Measurements from ENCODE around the gene AUH.

Gene AUH

DNA sequence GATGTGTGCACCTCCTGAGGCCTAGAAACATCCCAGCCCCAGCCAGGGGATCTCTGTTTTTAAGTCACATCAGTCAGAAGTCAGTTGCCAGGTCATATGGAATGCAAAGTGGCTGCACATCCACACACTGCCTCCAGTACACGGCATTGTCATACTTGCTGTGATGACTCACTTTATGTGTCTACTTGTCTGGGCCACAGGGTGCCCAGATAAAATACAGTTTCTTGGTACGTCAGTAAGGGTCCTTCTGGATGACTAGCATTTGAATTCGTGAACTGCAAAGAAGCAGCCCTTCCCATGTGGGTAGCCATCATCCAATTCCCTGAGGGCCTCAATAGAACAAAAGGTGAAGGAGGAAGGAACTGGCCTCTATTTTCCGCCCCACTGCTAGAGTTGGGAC is 27.7 kb downstream of the AUH start:
- no peak for DNase-seq

- no peak for DNase-seq
These were observed 28.2 kb downstream of the AUH start for GRCh38 chr9:91333551-91333950.

GRCh38 chr9:91332546-91333231 is 29.0 kb downstream of the AUH start:
- no peak for DNase-seq

GRCh38 chr9:91331849-91332248 is 29.9 kb downstream of the AUH start:
- DNase-seq, result no peak

DNA sequence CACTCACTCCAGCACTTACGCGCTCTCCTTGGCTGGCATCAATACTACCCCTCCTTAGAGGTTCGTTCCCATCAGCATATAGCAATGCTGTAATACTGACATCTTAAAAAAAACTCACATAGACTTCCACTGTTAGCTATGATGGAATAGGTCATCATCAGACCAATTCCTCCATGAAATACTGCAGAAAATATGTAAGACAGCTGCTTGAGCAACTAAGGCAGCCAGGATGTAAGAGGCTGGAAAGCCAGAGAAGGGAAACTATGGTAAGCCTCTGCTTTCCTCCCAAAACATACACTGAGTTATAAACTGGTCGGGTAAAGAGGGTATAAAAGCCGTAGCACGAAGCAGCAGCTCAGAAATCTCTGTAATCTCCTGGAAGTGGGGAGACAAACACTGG is 33.5 kb downstream of the AUH start:
- no peak for DNase-seq

- DNase-seq, result no peak
These were observed 40.0 kb downstream of the AUH start for GRCh38 chr9:91321691-91322090.

- no peak for DNase-seq
These were observed 41.4 kb downstream of the AUH start for GRCh38 chr9:91320299-91320698.

GRCh38 chr9:91316093-91316492 is 45.6 kb downstream of the AUH start:
- no peak for DNase-seq

GRCh38 chr9:91315191-91315590 is 46.5 kb downstream of the AUH start:
- no peak for DNase-seq

GRCh38 chr9:91312717-91313325 is 48.9 kb downstream of the AUH start:
- no peak for DNase-seq

DNA sequence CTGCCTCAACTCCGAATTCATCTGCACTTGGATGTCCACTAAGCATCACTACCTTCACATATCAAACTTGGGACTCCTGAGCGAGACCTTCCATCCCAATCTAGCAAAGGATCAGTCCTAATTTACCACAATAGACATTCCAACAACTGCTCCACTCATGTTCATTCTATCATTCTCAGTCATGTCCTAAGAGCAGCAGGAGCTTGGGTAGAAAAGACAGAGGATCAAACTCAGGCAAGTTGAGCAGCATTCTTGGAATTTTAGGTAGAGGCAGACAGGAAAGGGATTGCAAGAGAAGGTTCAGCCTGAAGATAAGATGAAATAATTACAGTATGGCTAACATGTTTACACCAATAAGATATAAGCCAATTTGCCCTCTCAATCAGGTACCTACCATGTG is 51.7 kb downstream of the AUH start:
- DNase-seq, result no peak

GRCh38 chr9:91308191-91308590 is 53.5 kb downstream of the AUH start:
- DNase-seq, result no peak

GRCh38 chr9:91307279-91307678 is 54.4 kb downstream of the AUH start:
- no peak for DNase-seq

- no peak for DNase-seq
These were observed 55.5 kb downstream of the AUH start for GRCh38 chr9:91306296-91306630.

- no peak for DNase-seq
These were observed 56.0 kb downstream of the AUH start for GRCh38 chr9:91305596-91306295.

DNA sequence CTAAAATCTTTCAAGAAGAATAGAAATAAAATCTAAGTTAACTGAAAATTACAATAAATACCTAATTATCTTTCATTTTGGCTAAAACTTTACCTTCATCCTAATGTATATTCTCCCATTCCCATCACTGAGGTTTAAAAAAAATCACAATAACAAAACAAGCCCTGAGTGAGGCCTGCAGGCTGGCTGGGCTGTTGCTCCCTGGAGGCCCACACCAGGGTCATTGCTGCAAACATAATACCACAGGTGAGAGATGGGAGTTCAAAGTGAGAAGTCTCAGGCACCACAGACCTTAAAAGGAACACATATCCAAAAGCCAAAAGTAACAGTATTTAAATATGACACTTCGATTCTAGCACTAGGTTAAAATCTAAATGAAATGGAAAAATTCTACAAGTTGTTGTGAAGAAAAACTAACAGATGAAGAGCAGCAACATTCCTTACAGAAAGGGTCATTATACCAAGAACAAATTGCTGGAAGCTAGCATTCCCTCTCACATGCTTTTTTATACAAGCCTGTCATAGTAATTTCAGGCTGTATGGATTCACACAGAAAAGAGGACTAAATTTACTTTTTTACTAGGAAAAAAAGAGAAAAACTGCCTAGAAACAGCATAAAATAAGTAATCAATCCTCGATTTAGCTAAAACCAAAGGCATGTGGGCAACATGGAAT is 57.8 kb downstream of the AUH start:
- no peak for DNase-seq

GRCh38 chr9:91302831-91303230 is 58.9 kb downstream of the AUH start:
- no peak for DNase-seq

DNA sequence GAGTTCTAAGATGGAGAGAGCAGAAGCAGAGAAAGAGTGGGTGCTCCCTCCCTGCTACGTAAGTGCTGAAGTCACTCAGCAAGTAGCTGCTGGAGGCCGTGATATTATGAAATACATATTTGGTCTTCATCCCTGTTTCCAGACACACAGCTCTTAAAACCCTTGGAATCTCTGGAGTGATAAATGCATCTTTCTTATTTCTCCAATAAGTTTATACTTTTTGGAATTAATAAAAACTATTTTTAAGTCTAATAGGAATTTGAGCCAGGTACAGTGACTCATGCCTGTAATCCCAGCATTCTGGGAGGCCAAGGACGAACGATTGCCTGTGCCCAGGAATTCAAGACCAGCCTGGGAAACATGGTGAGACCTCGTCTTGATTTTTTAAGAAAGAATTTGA is 60.6 kb downstream of the AUH start:
- no peak for DNase-seq

DNA sequence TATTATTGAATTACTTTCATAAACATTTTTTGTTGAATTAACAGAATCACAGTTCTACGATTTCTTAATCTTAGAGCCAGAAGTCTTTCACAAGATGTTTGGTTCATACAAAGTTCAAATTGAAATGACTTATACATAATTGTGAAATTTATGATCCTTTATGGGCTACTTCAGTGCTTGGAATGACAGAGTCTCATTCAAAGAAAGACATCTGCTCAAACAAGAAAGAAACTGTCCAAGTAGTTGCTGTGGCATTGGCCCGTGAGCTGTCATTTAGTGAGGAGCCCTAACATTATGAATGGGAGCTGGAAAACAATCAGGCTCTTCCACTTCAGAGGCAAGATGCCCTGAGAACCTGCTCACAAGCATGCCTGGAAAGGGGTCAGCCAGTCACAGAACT is 63.4 kb downstream of the AUH start:
- DNase-seq, result no peak

GRCh38 chr9:91297306-91297705 is 64.4 kb downstream of the AUH start:
- no peak for DNase-seq

DNA sequence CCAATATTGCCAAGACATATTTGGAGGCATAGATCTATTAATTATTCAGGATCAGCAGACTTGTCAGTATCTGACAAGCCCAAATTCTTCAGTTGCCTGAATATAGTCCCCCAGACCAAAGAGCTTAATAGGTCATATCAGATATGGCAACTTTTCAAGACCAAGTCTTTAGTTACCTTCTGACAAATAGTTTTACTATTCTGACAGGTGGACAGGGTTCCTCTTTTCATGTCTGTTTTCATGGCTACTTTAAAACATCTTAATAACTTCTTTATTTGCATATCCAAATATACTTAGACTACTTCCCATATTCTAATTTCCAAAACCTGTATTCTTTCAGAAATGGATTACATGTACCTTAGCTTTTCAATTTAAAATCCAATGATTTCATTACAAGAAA is 65.4 kb downstream of the AUH start:
- no peak for DNase-seq

DNA sequence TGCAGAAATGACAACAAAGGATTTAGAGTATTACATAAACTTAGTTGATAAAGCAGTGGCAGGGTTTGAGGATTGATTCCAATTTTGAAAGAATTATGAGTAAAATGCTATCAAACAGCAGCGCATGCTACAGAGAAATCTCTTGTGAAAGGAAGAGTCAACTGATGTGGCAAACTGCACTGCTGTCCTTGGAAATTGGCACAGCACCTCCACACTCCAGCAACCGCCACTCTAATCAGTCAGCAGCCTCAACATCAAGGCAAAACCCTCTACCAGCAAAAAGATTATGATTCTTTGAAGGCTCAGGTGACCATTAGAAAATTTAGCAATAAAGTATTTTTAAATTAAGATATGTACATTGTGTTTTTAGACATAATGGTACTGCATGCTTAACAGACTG is 66.4 kb downstream of the AUH start:
- DNase-seq, result no peak

DNA sequence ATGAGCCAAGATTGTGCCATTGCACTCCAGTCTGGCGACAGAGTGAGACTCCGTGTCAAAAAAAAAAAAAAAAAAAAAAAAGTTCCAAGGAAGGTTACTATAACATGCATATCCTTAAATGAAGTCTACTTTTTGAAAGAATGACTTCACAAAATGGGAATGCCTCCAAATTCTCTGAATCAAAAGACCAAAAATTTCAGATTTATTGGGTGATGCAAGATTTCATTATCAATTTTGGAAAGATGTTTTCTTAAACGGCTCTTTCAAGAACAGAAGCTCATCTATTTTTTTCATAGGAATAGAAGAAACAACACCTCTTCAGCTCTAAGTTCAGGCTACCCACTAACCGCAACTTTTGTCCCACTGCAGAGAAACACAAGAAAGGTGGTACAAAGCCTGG is 69.9 kb downstream of the AUH start:
- no peak for DNase-seq

DNA sequence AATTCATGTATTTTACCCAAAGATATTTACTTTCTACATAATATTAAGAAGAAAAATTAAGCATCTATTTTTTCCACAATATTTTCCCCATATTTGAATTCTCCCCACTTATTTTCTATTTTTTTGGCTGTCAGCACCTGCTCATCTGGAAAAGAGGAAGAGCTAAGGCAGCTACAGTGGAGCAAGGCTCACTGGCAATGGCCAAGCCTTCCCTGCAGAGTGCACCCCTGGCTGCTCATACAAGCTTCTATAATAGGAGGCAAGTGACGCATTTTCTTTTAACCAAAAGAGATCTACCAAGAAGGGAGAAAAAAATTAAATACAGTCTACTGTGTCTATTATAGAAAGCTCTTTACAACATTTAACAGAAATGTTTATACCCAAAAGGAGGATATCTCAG is 72.5 kb downstream of the AUH start:
- no peak for DNase-seq
